ENCODE data around the gene MYO5B. TPM values are rescaled to one million over a fixed set of nuclear protein-coding genes. Genes with fewer than 3 reads are reported as not detected.
A peak's percentile ranks its signal among the peaks of the same experiment; 100 is the strongest.

MYO5B gene
- polyA plus RNA-seq, 1 experiment = 0.18 TPM

- DNase-seq (ENCODE audit: low read depth) = no peak
- no peaks in the 10 kb centered on the region; the same call in 1 of the 2 replicates for H3K27me3 ChIP-seq (ENCODE audit: control insufficient read depth, insufficient read depth, low read length)
- TF ChIP-seq CTCF (IDR thresholded peaks at IDR 0.05; ENCODE audit: insufficient read depth, low read depth, low read length) = no peak
- POLR2A ChIA-PET = no interaction called here
- no peak overlapping the region for H3K4me3 ChIP-seq (ENCODE audit: low read depth, low read length)
- CTCF ChIA-PET = no interaction called here
- no peaks in the 10 kb centered on the region for H3K36me3 ChIP-seq (ENCODE audit: control insufficient read depth, insufficient read depth, low read length)
Measured at GRCh38 chr18:50024466-50024865, 170.5 kb downstream of the MYO5B start.

- Histone ChIP-seq H3K4me3 (ENCODE audit: low read depth, low read length) (no peak overlapping the region), H3K27me3 (ENCODE audit: control insufficient read depth, insufficient read depth, low read length) (no peaks in the 10 kb centered on the region; the same call in 1 of the 2 replicates), H3K36me3 (ENCODE audit: control insufficient read depth, insufficient read depth, low read length) (no peaks in the 10 kb centered on the region)
- DNase-seq (ENCODE audit: low read depth) = no peak
- POLR2A ChIA-PET = no interaction called here
- CTCF ChIA-PET = no interaction called here
- TF ChIP-seq CTCF (IDR thresholded peaks at IDR 0.05; ENCODE audit: insufficient read depth, low read depth, low read length) = no peak
Measured at GRCh38 chr18:50022985-50023384, 172.0 kb downstream of the MYO5B start.

- CTCF ChIA-PET = no interaction called here
- Histone ChIP-seq H3K27me3 (ENCODE audit: control insufficient read depth, insufficient read depth, low read length) (no peaks in the 10 kb centered on the region), H3K36me3 (ENCODE audit: control insufficient read depth, insufficient read depth, low read length) (no peaks in the 10 kb centered on the region), H3K4me3 (ENCODE audit: low read depth, low read length) (no peak overlapping the region)
- no peak for DNase-seq (ENCODE audit: low read depth)
- TF ChIP-seq CTCF (IDR thresholded peaks at IDR 0.05; ENCODE audit: insufficient read depth, low read depth, low read length) = no peak
- POLR2A ChIA-PET = no interaction called here
Measured at GRCh38 chr18:50014606-50015005, 180.3 kb downstream of the MYO5B start.

- H3K36me3 ChIP-seq (ENCODE audit: control insufficient read depth, insufficient read depth, low read length) = no peaks in the 10 kb centered on the region
- ChIA-PET POLR2A (no interaction called here), CTCF (interaction anchor here (2.1 kb wide), 1 partner anchor 23 kb away, joined by 6 read pairs; no protein-coding TSS in a partner anchor)
- H3K27me3 ChIP-seq (ENCODE audit: control insufficient read depth, insufficient read depth, low read length) = no peaks in the 10 kb centered on the region
- DNase-seq (ENCODE audit: low read depth) = peak; percentile 26
- TF ChIP-seq CTCF (IDR thresholded peaks at IDR 0.05; ENCODE audit: insufficient read depth, low read depth, low read length) = no peak
- H3K4me3 ChIP-seq (ENCODE audit: low read depth, low read length) = no peak overlapping the region
Measured at GRCh38 chr18:50013363-50014138, 181.4 kb downstream of the MYO5B start.

- Histone ChIP-seq H3K27me3 (ENCODE audit: control insufficient read depth, insufficient read depth, low read length) (no peaks in the 10 kb centered on the region; the same call in 1 of the 2 replicates), H3K36me3 (ENCODE audit: control insufficient read depth, insufficient read depth, low read length) (no peaks in the 10 kb centered on the region), H3K4me3 (ENCODE audit: low read depth, low read length) (no peak overlapping the region)
- TF ChIP-seq CTCF (IDR thresholded peaks at IDR 0.05; ENCODE audit: insufficient read depth, low read depth, low read length) = no peak
- peak; percentile 67 for DNase-seq (ENCODE audit: low read depth)
- ChIA-PET CTCF (interaction anchor here (2.7 kb wide), 1 partner anchor 192 kb away, joined by 14 read pairs; no protein-coding TSS in a partner anchor), POLR2A (no interaction called here)
Measured at GRCh38 chr18:50011813-50012435, 183.0 kb downstream of the MYO5B start.
